HG03442 (cell line): Measurements from ENCODE around the gene DPH2.

ENCODE experiments used
- ATAC-seq: cut with Tn5 transposase; IDR thresholded peaks from one replicate; pipeline ENCODE4 v1.9.1; 2021; ENCODE audit warnings: mild to moderate bottlenecking, moderate library complexity; ENCODE audit not compliant: unreplicated experiment

The DPH2 gene

DNA sequence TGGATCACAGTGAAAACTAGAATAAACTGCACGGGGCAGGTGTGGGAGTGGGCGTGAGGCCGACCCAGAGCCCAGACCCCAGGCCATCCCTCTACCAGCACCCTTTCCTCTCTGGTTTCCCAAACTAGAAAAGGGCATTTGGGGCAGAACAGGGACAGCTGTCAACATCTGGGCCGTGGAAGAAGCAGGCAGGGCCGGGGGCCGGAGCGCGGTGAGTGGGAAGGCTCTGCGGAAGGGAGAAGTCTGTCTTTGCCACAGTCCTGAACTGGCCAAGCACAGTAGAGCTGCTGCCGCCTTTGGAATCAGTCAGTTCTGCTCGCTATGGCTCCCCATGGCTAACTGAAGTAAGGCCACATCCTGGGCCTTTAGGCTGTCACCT lies 28.2 kb downstream of the DPH2 start:
- no peak for ATAC-seq

DNA sequence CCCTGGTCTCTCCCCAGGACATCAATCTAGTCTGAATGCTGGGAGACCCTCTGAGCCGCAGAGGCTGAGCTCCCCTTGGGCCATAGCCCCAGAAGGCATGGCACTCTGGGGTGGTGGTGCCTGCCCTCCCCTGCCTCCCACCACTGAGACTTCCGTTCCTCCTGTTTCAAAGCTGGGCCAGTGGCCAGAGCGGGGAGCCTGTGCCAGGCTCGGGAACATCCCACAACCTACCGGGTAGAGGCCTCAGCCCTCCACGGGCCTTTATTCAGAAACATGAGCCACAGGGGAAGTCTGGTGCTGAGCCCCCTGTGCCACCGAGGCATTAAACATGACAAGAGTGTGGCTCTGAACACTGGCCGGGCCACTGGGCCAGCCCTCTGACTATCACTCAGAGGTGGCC lies 29.6 kb downstream of the DPH2 start:
- ATAC-seq: no peak

DNA sequence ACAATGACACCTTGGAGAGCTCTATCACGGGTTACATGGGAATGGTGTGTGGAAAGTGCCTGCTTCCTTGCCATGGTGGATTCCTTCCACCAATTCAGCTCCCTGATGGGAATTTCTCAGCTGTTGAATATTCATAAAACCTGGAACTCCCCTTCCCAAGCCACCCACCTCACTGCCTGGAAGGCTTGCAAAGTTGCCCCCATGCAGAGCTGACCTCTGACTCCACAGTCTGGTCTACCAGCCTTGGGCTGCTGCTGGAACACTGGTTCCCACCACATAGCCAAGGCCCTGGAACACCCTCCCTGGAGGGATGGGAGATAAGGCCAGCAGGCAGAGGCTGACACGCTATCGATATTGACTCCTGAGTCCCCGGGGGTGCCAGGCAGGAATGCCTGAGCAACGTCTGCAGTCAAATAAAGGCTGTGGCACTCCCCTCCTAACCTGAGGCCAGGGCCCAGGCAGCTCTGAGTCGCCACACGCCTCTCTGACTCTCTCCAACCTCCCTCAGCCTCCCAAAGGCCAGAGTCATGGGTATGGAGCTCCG lies 30.4 kb downstream of the DPH2 start:
- ATAC-seq: no peak

DNA sequence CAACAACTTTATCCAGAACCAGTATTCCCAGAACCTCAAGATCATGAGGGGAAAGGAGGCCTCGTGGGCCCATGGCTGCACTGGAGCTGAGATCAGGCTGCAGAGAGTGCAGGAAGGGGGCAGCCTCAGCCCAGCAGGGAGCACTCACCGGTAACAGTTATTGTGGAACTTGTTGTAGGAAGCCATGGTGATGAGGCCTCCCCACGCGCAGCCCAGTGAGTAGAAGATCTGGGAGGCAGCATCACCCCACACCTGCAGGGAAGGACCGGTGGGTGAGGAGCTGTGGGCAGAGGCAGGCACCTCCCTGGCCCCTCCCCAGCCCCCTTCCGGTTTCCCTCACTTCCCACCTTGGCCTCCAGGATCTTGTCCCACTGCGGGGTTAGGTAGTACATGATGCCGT lies 32.4 kb downstream of the DPH2 start:
- ATAC-seq: no peak

DNA sequence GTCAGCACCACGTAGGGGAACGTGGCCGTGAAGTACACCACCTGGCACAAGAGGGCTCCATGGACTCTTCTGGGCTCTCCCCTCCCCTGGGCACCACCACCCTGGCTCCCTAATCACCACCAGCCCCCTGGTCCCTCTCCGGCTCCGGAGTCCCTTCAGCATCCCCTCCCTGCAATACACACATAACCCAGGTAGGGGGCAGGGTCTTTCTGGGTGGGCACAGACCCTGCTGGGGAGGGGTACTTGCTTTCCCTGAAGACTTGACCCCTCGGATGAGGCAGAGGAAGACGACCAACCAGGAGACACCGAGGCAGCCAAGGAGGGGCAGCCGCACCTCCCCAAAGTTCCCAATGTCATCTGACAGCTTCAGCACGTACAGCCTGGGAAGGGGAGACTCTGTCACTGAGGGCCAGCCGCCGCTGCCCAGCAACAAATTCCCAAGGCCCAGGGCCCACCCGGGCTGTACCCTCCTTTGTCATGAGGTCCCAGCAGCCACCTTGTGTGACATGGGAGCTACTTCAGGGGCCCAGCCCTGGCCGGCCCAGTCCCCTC lies 32.9 kb downstream of the DPH2 start:
- no peak for ATAC-seq

DNA sequence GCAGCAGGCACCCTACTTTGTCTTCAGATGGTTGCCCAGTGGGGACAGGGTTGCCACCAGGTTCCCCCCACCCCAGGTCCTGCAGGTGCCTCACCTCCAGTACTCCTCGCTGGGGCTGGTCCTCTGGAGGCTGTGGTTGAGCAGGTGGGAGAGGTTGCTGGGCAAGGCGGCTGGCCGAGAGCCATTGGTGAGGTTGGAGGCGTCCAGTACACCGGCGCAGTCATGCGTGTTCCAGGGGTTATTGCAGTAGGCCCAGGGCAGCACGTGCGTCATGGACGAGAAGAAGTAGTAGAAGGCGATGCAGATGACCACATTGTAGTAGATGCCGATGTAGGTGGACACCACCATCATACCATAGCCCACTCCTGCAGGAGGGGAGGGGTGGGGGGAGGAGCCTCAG lies 38.4 kb downstream of the DPH2 start:
- ATAC-seq: no peak

DNA sequence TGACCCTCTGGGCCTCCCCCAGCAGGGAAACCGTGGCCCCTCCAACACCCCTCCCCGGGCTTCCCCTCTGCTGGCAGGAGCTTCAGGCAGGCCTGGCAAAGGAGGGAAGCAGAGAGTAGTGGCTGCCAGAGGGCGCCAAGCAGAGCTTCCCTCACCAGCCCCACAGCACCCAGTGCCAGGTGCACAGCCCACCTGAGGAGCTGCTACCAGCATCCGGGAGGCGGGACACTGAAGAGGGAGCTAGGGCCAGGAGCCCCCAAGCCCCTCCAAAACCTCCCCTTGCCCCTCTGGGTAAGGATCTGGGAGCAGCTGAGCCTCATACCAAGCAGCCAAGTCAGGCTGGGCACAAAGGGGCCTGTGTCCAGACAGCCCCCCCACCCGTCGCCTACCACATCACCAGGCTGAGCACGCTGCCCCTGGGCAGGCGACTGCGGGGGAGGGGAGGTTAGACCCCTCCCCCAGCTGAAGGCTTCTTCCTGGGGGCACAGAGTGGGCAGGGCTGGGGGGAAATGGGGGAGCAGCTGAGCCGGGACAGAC lies 41.2 kb downstream of the DPH2 start:
- ATAC-seq: no peak

DNA sequence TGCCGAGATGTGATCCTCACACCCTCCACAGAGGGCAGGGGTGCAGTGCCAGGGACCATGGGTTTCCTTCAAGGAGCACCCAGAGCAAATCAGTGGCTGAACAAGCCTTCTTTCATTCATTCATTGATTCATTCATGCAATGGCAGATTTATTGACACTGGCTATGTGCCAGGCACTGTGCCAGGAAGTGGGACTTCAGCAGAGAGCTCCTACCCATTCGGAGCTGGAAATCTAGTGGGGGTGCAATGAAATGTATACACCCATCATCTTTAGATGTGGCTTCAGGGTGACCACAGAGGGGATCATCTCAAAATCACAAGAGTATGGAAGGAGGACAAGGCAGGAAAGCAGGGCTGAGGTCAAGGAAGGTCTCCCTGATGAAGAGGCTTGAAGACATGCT lies 42.6 kb downstream of the DPH2 start:
- no peak for ATAC-seq

DNA sequence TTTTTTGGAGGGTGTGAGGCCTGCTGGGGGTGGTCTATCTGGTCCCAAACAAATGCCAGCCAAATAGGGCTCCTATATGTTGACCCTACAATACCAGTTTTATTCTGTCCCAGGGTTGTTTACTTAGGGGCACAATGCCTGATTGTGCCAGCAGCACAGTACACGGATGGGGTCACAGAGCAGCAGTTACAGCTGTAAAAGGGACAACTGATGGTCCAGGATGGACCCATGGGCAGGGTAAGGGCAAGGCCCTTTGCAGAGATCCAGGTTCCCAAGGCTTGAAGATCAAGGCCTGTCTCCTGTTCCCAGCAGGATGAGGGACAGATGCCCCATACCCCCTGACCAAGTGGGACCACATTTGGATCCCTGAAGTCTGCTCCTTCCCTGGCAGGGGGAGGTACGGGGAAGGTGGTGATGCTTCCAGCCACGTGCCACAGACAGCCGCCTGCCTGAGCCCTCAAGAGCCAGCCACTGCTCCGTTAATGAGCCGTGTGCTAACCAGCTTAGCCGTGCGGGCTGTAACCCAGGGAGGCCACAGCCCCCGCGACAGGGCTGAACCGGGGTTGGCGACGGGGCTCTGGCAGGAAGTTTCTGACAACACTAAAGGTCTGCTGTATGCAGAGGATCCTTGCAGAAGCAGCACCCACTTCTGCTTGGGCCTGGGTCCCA lies 43.3 kb downstream of the DPH2 start:
- no peak for ATAC-seq

DNA sequence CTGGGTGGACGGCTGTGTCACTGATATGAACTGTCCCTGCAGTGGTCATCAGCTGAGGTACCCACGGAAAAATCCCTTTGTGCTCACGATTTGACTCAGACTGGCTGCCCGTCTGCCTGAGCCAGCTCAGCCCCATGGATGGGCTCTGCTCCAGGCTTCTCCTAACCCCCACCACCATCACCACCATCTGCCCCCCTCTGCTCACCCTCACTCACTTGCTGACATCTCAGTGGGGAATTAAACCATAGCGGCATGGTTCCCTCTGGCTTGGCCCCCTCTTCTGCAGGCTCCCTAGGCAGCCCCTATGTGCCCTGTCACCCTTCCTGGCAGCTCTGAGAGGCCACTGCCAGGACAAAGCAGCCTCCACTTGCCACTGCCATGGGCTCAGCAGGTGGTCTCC lies 44.1 kb downstream of the DPH2 start:
- ATAC-seq: no peak

DNA sequence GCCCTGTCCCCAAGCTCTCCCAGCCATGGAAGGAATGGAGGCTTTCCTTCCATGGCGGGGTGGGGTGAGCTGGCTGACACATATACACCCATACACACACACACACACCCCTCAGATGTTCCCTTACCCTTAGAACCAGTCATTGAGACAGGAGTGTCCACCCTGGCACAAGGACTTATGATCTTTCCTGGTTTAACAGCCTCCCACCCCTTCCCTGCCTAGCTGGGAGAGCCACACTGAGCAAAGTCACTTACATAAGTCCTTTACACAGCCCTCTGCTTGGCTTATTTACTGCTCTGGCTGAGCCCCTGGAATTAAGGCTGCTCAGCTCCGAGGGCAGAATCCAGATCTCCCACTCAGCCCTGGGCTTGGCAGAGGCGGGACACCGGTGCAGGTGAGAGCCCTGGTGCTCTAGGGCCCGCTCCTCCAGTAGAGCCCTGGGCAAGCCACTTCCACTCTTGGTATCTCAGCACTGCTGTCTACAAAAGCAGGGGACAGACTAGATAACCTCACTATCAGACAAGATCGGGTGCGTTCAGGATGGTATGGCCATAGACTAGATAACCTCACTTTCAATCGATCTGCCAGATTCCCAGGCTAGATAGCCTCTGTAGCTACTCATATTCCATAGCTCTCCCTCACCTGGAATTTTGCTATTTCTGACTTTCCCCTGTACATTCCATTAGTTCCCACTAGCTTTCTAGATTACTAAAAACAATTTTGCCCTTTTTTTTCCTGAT lies 44.7 kb downstream of the DPH2 start:
- ATAC-seq: no peak

DNA sequence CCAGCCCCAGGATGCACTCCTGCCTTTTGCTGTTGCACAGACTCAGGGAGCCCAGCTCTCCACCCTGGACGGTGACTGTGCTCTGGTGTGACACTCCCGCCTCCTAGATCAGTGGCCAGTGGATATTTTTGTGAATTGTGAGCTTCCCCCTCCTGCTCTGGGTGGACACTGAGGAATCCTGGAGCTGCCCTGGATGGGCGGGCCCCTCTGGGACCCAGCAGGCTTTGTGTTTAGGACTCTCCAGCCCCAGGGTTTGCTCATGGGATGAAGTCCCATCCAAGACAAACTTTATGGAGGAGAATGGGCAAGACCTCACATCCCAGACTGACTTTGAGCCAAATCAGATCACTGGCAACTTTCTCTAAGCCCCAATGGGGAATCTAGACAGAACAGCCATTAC lies 45.4 kb downstream of the DPH2 start:
- ATAC-seq: no peak

DNA sequence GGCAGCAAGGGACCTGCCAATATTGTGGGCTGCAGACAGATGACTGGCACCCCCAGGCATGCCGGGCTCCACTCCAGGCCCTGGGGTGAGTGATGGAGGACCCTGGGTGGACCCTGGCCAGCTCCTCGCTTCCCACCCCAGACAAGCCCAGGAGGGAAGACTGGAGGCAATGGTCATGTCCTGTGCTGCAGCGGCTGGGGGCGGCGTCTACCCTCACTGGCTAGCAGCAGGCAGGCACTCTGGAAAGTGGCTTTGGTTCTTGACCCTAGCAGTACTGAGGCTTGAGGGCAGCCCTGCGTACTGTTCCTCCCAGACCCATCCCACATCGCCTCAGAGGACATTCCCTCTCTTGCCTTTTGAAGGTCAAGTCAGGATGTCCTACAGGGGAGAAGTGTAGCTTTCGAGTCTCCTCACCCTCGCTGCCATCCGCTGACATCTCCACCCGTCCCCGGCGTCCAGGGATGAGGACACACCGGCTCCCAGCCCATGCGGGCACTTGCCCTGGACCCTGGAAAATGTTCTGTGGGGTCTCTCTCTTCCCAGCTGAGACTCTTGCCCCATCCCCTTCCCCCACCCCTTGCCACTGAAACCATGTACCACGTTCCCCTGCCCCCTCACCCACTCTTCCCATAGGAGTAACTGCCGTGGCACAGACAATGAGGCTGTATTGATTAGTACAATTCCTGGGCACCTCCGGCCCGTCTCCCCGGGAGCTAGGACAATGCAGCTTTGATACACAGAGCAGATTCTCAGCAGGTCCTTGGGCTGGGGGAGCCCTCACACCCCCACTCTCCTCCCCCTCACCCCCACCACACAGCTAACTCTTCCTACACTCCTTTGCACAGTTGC lies 46.5 kb downstream of the DPH2 start:
- no peak for ATAC-seq

DNA sequence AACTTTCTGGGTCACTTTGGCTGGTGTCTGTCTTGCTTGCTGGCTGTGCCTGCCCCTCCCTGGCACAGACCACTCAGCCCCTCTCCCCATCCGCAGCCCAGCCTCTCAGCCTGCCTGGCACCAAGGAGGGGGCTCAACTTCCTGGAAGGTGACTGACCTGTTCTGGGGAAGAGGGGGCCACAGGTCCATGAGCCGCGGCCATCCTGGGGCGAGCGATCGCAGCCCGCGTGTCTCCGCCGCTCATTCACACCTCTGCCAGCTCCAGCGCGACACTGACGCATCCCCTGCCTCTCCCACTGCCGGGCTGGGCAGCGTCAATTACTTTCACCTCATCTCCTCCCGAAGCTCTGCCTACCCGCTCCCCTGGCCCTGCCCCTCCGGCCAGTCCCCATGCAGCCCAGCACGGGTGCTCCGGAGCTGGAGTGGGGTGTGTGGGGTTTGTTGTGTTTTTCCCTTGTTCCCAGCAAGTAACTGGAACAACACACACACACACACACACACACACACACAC lies 47.1 kb downstream of the DPH2 start:
- ATAC-seq: no peak

DNA sequence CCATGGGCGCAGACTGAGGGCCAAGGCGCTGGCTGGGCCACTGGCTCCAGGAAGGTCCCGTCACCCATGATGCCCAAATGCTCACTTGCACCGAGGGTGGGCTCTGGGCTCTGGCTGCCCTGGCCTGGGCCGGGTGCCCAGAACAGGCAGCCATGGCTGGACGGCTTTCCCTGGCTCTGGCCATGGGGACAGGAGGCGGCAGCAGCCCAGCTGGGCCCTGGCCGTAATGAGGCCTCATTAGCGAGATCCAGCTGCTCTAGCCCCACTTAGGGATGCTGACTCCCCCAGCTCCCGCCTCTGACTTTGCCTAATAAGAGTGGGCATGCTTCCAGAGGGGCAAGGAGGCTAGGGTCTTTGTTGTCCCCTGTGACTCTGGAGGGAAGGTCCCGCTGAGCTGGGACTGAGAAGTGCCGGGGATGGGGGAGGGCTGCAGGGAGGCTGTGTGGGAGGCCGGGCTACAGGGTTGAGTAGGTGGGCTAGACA lies 49.7 kb downstream of the DPH2 start:
- ATAC-seq: no peak

DNA sequence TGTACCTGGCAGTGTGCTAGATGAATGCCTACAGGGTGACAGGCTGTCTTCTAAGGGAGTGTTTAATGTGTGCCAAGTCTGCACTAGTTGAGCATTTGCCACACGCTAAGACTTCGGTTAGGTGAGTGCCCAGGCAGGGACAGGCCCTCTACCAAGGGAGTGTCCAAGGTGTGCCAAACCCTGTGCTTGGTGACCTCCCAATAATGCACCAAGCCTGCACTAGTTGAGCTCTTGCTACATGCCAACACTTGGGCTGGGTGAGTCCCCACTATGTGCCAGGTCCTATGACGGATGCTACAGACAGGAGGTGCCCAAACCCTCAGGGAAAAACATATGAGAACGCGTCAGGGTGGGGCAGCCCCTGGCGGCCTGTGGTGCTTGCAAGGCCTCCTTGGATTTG lies 50.7 kb downstream of the DPH2 start:
- ATAC-seq: no peak

DNA sequence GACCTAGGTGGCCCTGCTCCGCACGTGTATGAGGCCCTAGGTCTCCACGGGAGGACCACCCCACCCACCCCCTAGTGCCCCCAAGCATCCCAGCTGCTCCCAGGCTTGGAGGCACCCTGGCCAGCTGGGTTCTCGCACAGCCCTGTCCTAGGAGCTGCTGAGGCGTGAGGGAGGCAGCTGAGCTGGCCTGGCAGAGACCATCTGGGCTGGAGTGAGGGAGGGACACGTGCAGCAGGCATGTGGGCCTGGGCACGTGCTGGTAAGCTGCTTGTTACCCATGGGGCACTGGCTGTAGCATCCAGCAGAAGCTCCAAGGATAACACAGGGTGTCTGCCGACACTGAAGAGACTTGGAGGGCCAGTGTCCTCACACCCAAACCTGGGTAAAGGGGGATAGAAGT lies 51.3 kb downstream of the DPH2 start:
- ATAC-seq: no peak

DNA sequence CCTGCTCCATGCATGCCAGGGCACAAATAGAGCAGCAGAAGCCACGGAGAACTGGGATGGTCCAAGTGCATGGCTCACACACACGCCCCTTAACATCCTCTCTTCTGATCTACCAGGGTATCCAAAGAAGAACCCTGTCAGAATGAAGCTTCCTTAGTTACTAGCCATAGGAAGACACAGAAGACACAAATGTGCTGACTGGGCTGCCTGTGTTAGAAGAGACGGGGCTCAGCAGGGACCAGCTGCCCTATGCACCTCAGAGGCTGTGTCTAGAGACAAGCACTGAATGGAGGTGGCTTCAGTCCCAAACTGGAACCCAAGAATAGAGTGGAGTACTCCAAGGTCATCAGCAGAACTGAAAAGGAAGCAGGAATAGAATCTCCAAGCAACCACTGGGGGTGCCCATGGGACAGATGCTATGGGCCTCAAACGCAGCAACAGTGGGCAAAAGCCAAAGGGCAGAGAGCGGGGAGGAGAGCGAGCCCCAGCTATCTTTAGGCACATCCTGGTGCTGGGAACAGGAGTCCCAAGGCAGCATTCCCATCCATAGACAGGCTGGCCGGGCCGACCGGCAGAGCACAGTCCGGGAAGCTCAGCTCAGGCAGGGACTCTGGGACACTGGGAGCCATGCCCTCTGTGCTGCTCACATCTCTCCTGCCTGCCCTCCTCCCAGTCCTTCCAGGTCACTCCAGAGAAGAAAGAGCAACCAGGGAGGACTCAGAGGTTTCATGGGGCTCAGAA lies 51.9 kb downstream of the DPH2 start:
- ATAC-seq: no peak
